Activated T-helper 17 cell treated with anti-CD3 and anti-CD28 coated beads, Interleukin-2, amount 50 U/mL, for 72 hours (primary cell): ENCODE measurements around the gene DRAM1. TPM values are rescaled to one million over a fixed set of nuclear protein-coding genes. Genes with fewer than 3 reads are reported as not detected.

Source experiments
- ATAC-seq: fragments of 150-1000 bp; cut with Tn5 transposase; replicated peaks from 2 replicates; pipeline ENCODE4 v1.10.0; 2021; ENCODE audit warnings: mild to moderate bottlenecking, moderate library complexity
- H3K27ac Mint-ChIP-seq: one replicate; pipeline ENCODE4 v1.8.0; 2022; ENCODE audit warnings: mixed read lengths
- H3K27me3 Mint-ChIP-seq: one replicate; pipeline ENCODE4 v1.8.0; 2022; ENCODE audit warnings: mixed read lengths
- H3K36me3 Mint-ChIP-seq: one replicate; pipeline ENCODE4 v1.8.0; 2022; ENCODE audit warnings: low read depth, mild to moderate bottlenecking, mixed read lengths
- H3K4me1 Mint-ChIP-seq: one replicate; pipeline ENCODE4 v1.8.0; 2022; ENCODE audit warnings: mixed read lengths
- H3K4me3 Mint-ChIP-seq: one replicate; pipeline ENCODE4 v1.8.0; 2022; ENCODE audit warnings: mild to moderate bottlenecking, mixed read lengths
- H3K9me3 Mint-ChIP-seq: one replicate; pipeline ENCODE4 v1.8.0; 2022; ENCODE audit warnings: mixed read lengths
- total RNA-seq, 2 donors: library from RNA; stranded (reverse); gene quantifications; one replicate each; pipeline ENCODE4 v1.2.3, GENCODE V29; 2022

DRAM1 gene
- total RNA-seq, 2 donors from 2014 or later: 6.0 to 7.0 TPM

- Mint-ChIP-seq H3K9me3 (no peaks in the 10 kb centered on the region), H3K4me3 (no peak overlapping the region), H3K27me3 (peaks cover 24% of the 10 kb centered on the region), H3K36me3 (no peaks in the 10 kb centered on the region), H3K4me1 (no peaks in the 10 kb centered on the region), H3K27ac (no peak overlapping the region)
- no peak for ATAC-seq
These were observed 56.6 kb downstream of the DRAM1 start for GRCh38 chr12:101933866-101934514.

- peak; percentile 94 for ATAC-seq
- Mint-ChIP-seq H3K4me3 (no peak overlapping the region), H3K9me3 (no peaks in the 10 kb centered on the region), H3K27me3 (peaks cover 23% of the 10 kb centered on the region), H3K36me3 (no peaks in the 10 kb centered on the region), H3K4me1 (no peaks in the 10 kb centered on the region), H3K27ac (no peak overlapping the region)
These were observed 58.7 kb downstream of the DRAM1 start for GRCh38 chr12:101935890-101936746.

- H3K4me1 Mint-ChIP-seq: no peaks in the 10 kb centered on the region
- H3K27me3 Mint-ChIP-seq: peaks cover 16% of the 10 kb centered on the region
- H3K9me3 Mint-ChIP-seq: no peaks in the 10 kb centered on the region
- H3K4me3 Mint-ChIP-seq: no peak overlapping the region
- H3K36me3 Mint-ChIP-seq: no peaks in the 10 kb centered on the region
- no peak for ATAC-seq
- H3K27ac Mint-ChIP-seq: no peak overlapping the region
These were observed 61.9 kb downstream of the DRAM1 start for GRCh38 chr12:101939306-101939705.

GRCh38 chr12:101939856-101940265, 62.5 kb downstream of the DRAM1 start:
- ATAC-seq: no peak
- H3K27ac Mint-ChIP-seq: no peak overlapping the region
- H3K4me1 Mint-ChIP-seq: no peaks in the 10 kb centered on the region
- H3K4me3 Mint-ChIP-seq: no peak overlapping the region
- H3K36me3 Mint-ChIP-seq: no peaks in the 10 kb centered on the region
- H3K27me3 Mint-ChIP-seq: peaks cover 16% of the 10 kb centered on the region
- no peaks in the 10 kb centered on the region for H3K9me3 Mint-ChIP-seq

GRCh38 chr12:101940400-101940950, 63.1 kb downstream of the DRAM1 start:
- H3K4me3 Mint-ChIP-seq: no peak overlapping the region
- no peak overlapping the region for H3K27ac Mint-ChIP-seq
- no peaks in the 10 kb centered on the region for H3K36me3 Mint-ChIP-seq
- H3K9me3 Mint-ChIP-seq: no peaks in the 10 kb centered on the region
- no peaks in the 10 kb centered on the region for H3K4me1 Mint-ChIP-seq
- no peak for ATAC-seq
- peaks cover 16% of the 10 kb centered on the region for H3K27me3 Mint-ChIP-seq

GRCh38 chr12:101941306-101942249, 64.2 kb downstream of the DRAM1 start:
- Mint-ChIP-seq H3K27ac (no peak overlapping the region), H3K36me3 (no peaks in the 10 kb centered on the region), H3K4me3 (no peak overlapping the region), H3K27me3 (peaks cover 16% of the 10 kb centered on the region), H3K4me1 (no peaks in the 10 kb centered on the region), H3K9me3 (no peaks in the 10 kb centered on the region)
- ATAC-seq: no peak

GRCh38 chr12:101942250-101942605, 64.8 kb downstream of the DRAM1 start:
- no peak for ATAC-seq
- Mint-ChIP-seq H3K4me1 (no peaks in the 10 kb centered on the region), H3K4me3 (no peak overlapping the region), H3K36me3 (no peaks in the 10 kb centered on the region), H3K27ac (no peak overlapping the region), H3K27me3 (peaks cover 12% of the 10 kb centered on the region), H3K9me3 (no peaks in the 10 kb centered on the region)

GRCh38 chr12:101945369-101946232, 68.2 kb downstream of the DRAM1 start:
- no peaks in the 10 kb centered on the region for H3K9me3 Mint-ChIP-seq
- H3K4me3 Mint-ChIP-seq: no peak overlapping the region
- no peak for ATAC-seq
- H3K27me3 Mint-ChIP-seq: peaks cover 3% of the 10 kb centered on the region
- no peaks in the 10 kb centered on the region for H3K4me1 Mint-ChIP-seq
- H3K36me3 Mint-ChIP-seq: no peaks in the 10 kb centered on the region
- H3K27ac Mint-ChIP-seq: no peak overlapping the region

- H3K27me3 Mint-ChIP-seq: peaks cover 3% of the 10 kb centered on the region
- no peaks in the 10 kb centered on the region for H3K9me3 Mint-ChIP-seq
- ATAC-seq: no peak
- H3K36me3 Mint-ChIP-seq: no peaks in the 10 kb centered on the region
- no peaks in the 10 kb centered on the region for H3K4me1 Mint-ChIP-seq
- no peak overlapping the region for H3K27ac Mint-ChIP-seq
- no peak overlapping the region for H3K4me3 Mint-ChIP-seq
These were observed 68.8 kb downstream of the DRAM1 start for GRCh38 chr12:101946233-101946611.

- Mint-ChIP-seq H3K9me3 (no peaks in the 10 kb centered on the region), H3K4me1 (no peaks in the 10 kb centered on the region), H3K36me3 (no peaks in the 10 kb centered on the region), H3K4me3 (no peak overlapping the region), H3K27ac (no peak overlapping the region), H3K27me3 (peaks cover 3% of the 10 kb centered on the region)
- ATAC-seq: no peak
These were observed 69.9 kb downstream of the DRAM1 start for GRCh38 chr12:101947316-101947715.

- no peak for ATAC-seq
- Mint-ChIP-seq H3K27me3 (peaks cover 3% of the 10 kb centered on the region), H3K27ac (no peak overlapping the region), H3K4me1 (no peaks in the 10 kb centered on the region), H3K36me3 (no peaks in the 10 kb centered on the region), H3K9me3 (no peaks in the 10 kb centered on the region), H3K4me3 (no peak overlapping the region)
These were observed 71.0 kb downstream of the DRAM1 start for GRCh38 chr12:101948365-101948764.

GRCh38 chr12:101951002-101951670, 73.8 kb downstream of the DRAM1 start:
- Mint-ChIP-seq H3K27ac (no peak overlapping the region), H3K27me3 (peaks cover 3% of the 10 kb centered on the region), H3K9me3 (no peaks in the 10 kb centered on the region), H3K4me3 (no peak overlapping the region), H3K36me3 (no peaks in the 10 kb centered on the region), H3K4me1 (no peaks in the 10 kb centered on the region)
- ATAC-seq: peak; percentile 67

- Mint-ChIP-seq H3K27ac (no peak overlapping the region), H3K27me3 (no peaks in the 10 kb centered on the region), H3K4me1 (no peaks in the 10 kb centered on the region), H3K9me3 (no peaks in the 10 kb centered on the region), H3K4me3 (no peak overlapping the region), H3K36me3 (no peaks in the 10 kb centered on the region)
- ATAC-seq: no peak
These were observed 76.7 kb downstream of the DRAM1 start for GRCh38 chr12:101954113-101954512.
